Parathyroid adenoma (tissue), 2 donors: ENCODE results near the gene PER2.

ENCODE experiments used
- H2AFZ ChIP-seq: fragments of 300-600 bp; sonication (generic); one replicate; pipeline ENCODE4 v1.7.0; 2017; ENCODE audit warnings: antibody characterized with exemption, mild to moderate bottlenecking
- H3K27ac ChIP-seq: fragments of 300-600 bp; sonication (generic); one replicate; pipeline ENCODE4 v1.7.0; 2017
- H3K27me3 ChIP-seq: fragments of 300-600 bp; sonication (generic); one replicate; pipeline ENCODE4 v1.7.0; 2017; ENCODE audit warnings: low read length; ENCODE audit not compliant: control insufficient read depth, insufficient read depth
- H3K36me3 ChIP-seq: fragments of 300-600 bp; sonication (generic); one replicate; pipeline ENCODE4 v1.7.0; 2017; ENCODE audit warnings: low read length; ENCODE audit not compliant: control insufficient read depth, insufficient read depth
- H3K4me1 ChIP-seq: fragments of 300-600 bp; sonication (generic); one replicate; pipeline ENCODE4 v1.7.0; 2017; ENCODE audit warnings: control low read depth
- H3K4me2 ChIP-seq: fragments of 300-600 bp; sonication (generic); one replicate; pipeline ENCODE4 v1.7.0; 2017; ENCODE audit warnings: low read length
- H3K4me3 ChIP-seq: fragments of 300-600 bp; sonication (generic); one replicate; pipeline ENCODE4 v1.7.0; 2017; ENCODE audit warnings: low read depth, low read length
- H3K79me2 ChIP-seq: fragments of 300-600 bp; sonication (generic); one replicate; pipeline ENCODE4 v1.7.0; 2017; ENCODE audit warnings: control low read depth
- H3K9ac ChIP-seq: fragments of 300-600 bp; sonication (generic); one replicate; pipeline ENCODE4 v1.7.0; 2017; ENCODE audit warnings: mild to moderate bottlenecking
- H3K9me3 ChIP-seq: fragments of 300-600 bp; sonication (generic); one replicate; pipeline ENCODE4 v1.7.0; 2017; ENCODE audit warnings: low read length; ENCODE audit not compliant: control insufficient read depth
- CTCF ChIP-seq: fragments of 300-600 bp; sonication (generic); IDR thresholded peaks from one replicate; pipeline ENCODE4 v1.7.0; 2017; ENCODE audit warnings: antibody characterized with exemption, mild to moderate bottlenecking
- donor health status: primary hyperparathyroidism.

The PER2 gene

GRCh38 chr2:238334885-238335284 is 46.5 kb upstream of the PER2 start:
- Histone ChIP-seq H3K36me3 (no peaks in the 10 kb centered on the region), H2AFZ (no peak overlapping the region), H3K4me2 (no peak overlapping the region), H3K27me3 (no peaks in the 10 kb centered on the region), H3K9me3 (no peaks in the 10 kb centered on the region), H3K4me1 (no peaks in the 10 kb centered on the region), H3K79me2 (peaks cover 15% of the 10 kb centered on the region), H3K27ac (no peak overlapping the region), H3K4me3 (no peak overlapping the region), H3K9ac (no peak overlapping the region)
- no peak for TF ChIP-seq CTCF

- no peak overlapping the region for H3K4me2 ChIP-seq
- H3K9me3 ChIP-seq = no peaks in the 10 kb centered on the region
- H3K4me1 ChIP-seq = no peaks in the 10 kb centered on the region
- H3K9ac ChIP-seq = no peak overlapping the region
- H3K4me3 ChIP-seq = no peak overlapping the region
- no peaks in the 10 kb centered on the region for H3K27me3 ChIP-seq
- no peak overlapping the region for H3K27ac ChIP-seq
- no peaks in the 10 kb centered on the region for H3K36me3 ChIP-seq
- no peak overlapping the region for H2AFZ ChIP-seq
- peaks cover 23% of the 10 kb centered on the region for H3K79me2 ChIP-seq
- no peak for TF ChIP-seq CTCF
These were observed 43.5 kb upstream of the PER2 start for GRCh38 chr2:238331916-238332315.

GRCh38 chr2:238330391-238330790 is 42.0 kb upstream of the PER2 start:
- Histone ChIP-seq H3K27ac (no peak overlapping the region), H3K36me3 (no peaks in the 10 kb centered on the region), H3K9me3 (no peaks in the 10 kb centered on the region), H3K9ac (no peak overlapping the region), H3K4me1 (peaks cover 6% of the 10 kb centered on the region), H3K4me3 (no peak overlapping the region), H3K4me2 (no peak overlapping the region), H2AFZ (no peak overlapping the region), H3K27me3 (no peaks in the 10 kb centered on the region), H3K79me2 (peaks cover 27% of the 10 kb centered on the region)
- no peak for TF ChIP-seq CTCF

- H3K4me1 ChIP-seq = peaks cover 13% of the 10 kb centered on the region
- H3K27me3 ChIP-seq = no peaks in the 10 kb centered on the region
- H3K27ac ChIP-seq = no peak overlapping the region
- no peak for TF ChIP-seq CTCF
- no peaks in the 10 kb centered on the region for H3K36me3 ChIP-seq
- H3K4me2 ChIP-seq = no peak overlapping the region
- no peaks in the 10 kb centered on the region for H3K9me3 ChIP-seq
- H3K79me2 ChIP-seq = peaks cover 27% of the 10 kb centered on the region
- H2AFZ ChIP-seq = no peak overlapping the region
- H3K4me3 ChIP-seq = no peak overlapping the region
- H3K9ac ChIP-seq = no peak overlapping the region
These were observed 39.3 kb upstream of the PER2 start for GRCh38 chr2:238327751-238328150.

GRCh38 chr2:238326801-238327365 is 38.5 kb upstream of the PER2 start:
- H3K27me3 ChIP-seq = no peaks in the 10 kb centered on the region
- H3K4me1 ChIP-seq = peaks cover 13% of the 10 kb centered on the region
- no peaks in the 10 kb centered on the region for H3K36me3 ChIP-seq
- H3K9ac ChIP-seq = no peak overlapping the region
- peaks cover 25% of the 10 kb centered on the region for H3K79me2 ChIP-seq
- H2AFZ ChIP-seq = no peak overlapping the region
- H3K9me3 ChIP-seq = no peaks in the 10 kb centered on the region
- no peak overlapping the region for H3K27ac ChIP-seq
- H3K4me2 ChIP-seq = no peak overlapping the region
- TF ChIP-seq CTCF = no peak
- H3K4me3 ChIP-seq = no peak overlapping the region
